AG04450 (cell line): ENCODE measurements around the gene NDE1. TPM values are rescaled to one million over a fixed set of nuclear protein-coding genes. Genes with fewer than 3 reads are reported as not detected.
"Not testable (repeated sequence)": the region's sequence is repeated elsewhere in the genome, so short reads cannot be mapped to it uniquely, and the experiment has no call there.

Source experiments
- CTCF ChIA-PET: fragments of 300-600, 350-600 bp; formaldehyde crosslinking; extraction: SDS; loops from one replicate; lab custom pipeline; 2022; ENCODE audit warnings: antibody characterized with exemption, inconsistent platforms; lab: Charles Lee
- POLR2A ChIA-PET: fragments of 350-600 bp; formaldehyde crosslinking; extraction: SDS; loops from one replicate; lab custom pipeline; 2021; ENCODE audit warnings: antibody characterized with exemption, inconsistent platforms; lab: Yijun Ruan, JAX
- DNase-seq: peaks from one replicate; pipeline ENCODE4 v3.0.0-alpha.2; 2011; ENCODE audit warnings: low read depth, low spot score
- H3K27ac ChIP-seq: one replicate; pipeline ENCODE4 v1.5.1; 2012; ENCODE audit warnings: low read depth, low read length, control low read depth
- H3K27me3 ChIP-seq: one replicate; pipeline ENCODE4 v1.6.0; 2012; ENCODE audit warnings: low read length; ENCODE audit not compliant: control insufficient read depth, insufficient read depth
- H3K4me3 ChIP-seq: 2 replicates; pipeline ENCODE4 v1.5.1; 2011; ENCODE audit warnings: mild to moderate bottlenecking, low read depth, low read length, control low read depth
- H3K9me3 ChIP-seq: 2 replicates; pipeline ENCODE4 v1.5.1; 2012; ENCODE audit warnings: low read length; ENCODE audit not compliant: control insufficient read depth, insufficient read depth
- CTCF ChIP-seq: IDR thresholded peaks from 2 replicates; pipeline ENCODE4 v1.5.1; 2011; ENCODE audit warnings: low read depth, low read length, control low read depth, inconsistent platforms
- polyA plus RNA-seq: library from polyadenylated mRNA; depleted of rRNA; stranded (reverse); fragments of >200 nt; gene quantifications from 2 replicates; pipeline ENCODE4 v1.2.3, GENCODE V29; 2011

NDE1 gene
- polyA plus RNA-seq, 1 experiment: 29.9 TPM

GRCh38 chr16:15653227-15653626, 3.2 kb downstream of the NDE1 start:
- no peak overlapping the region for H3K4me3 ChIP-seq
- ChIA-PET POLR2A (interaction anchor here (0.7 to 2.1 kb wide), 5 partner anchors 10 to 57 kb away, joined by 3 to 10 read pairs (median 4); partner anchors contain the start of gene MARF1), CTCF (interaction anchor here (0.8 to 1.4 kb wide), 3 partner anchors 10 to 29 kb away, joined by 3 to 6 read pairs (median 4); partner anchors contain the start of gene MARF1)
- TF ChIP-seq CTCF: no peak
- H3K9me3 ChIP-seq: no peaks in the 10 kb centered on the region
- DNase-seq: peak; percentile 90
- no peak overlapping the region for H3K27ac ChIP-seq
- H3K27me3 ChIP-seq: no peaks in the 10 kb centered on the region

GRCh38 chr16:15654591-15654990, 4.5 kb downstream of the NDE1 start:
- H3K27ac ChIP-seq: no peak overlapping the region
- no peak overlapping the region for H3K4me3 ChIP-seq
- no peak for DNase-seq
- no peak for TF ChIP-seq CTCF
- H3K27me3 ChIP-seq: no peaks in the 10 kb centered on the region
- ChIA-PET CTCF (interaction anchor here (0.6 kb wide), 1 partner anchor 53 kb away, joined by 3 read pairs; no protein-coding TSS in a partner anchor), POLR2A (no interaction called here)
- H3K9me3 ChIP-seq: no peaks in the 10 kb centered on the region

- H3K27ac ChIP-seq, POLR2A ChIA-PET, H3K4me3 ChIP-seq, H3K9me3 ChIP-seq, CTCF ChIA-PET, H3K27me3 ChIP-seq, DNase-seq: not testable (repeated sequence)
These were observed 5.5 kb downstream of the NDE1 start for GRCh38 chr16:15655561-15655960.

- no peak for DNase-seq
- Histone ChIP-seq H3K9me3 (no peaks in the 10 kb centered on the region), H3K4me3 (no peak overlapping the region), H3K27me3 (no peaks in the 10 kb centered on the region), H3K27ac (no peak overlapping the region)
- TF ChIP-seq CTCF: no peak
- POLR2A ChIA-PET: no interaction called here
- CTCF ChIA-PET: no interaction called here
These were observed 8.1 kb downstream of the NDE1 start for GRCh38 chr16:15658149-15658548.

GRCh38 chr16:15658556-15658955, 8.5 kb downstream of the NDE1 start:
- Histone ChIP-seq H3K9me3 (no peaks in the 10 kb centered on the region), H3K27ac (no peak overlapping the region), H3K27me3 (no peaks in the 10 kb centered on the region), H3K4me3 (no peak overlapping the region)
- CTCF ChIA-PET: no interaction called here
- no peak for DNase-seq
- no peak for TF ChIP-seq CTCF
- POLR2A ChIA-PET: no interaction called here
